HG03066 (cell line): ENCODE data around the gene PARD3B.

ENCODE experiments used
- ATAC-seq: cut with Tn5 transposase; IDR thresholded peaks from one replicate; pipeline ENCODE4 v1.9.1; 2021; ENCODE audit warnings: low read depth; ENCODE audit not compliant: unreplicated experiment

Gene PARD3B

DNA sequence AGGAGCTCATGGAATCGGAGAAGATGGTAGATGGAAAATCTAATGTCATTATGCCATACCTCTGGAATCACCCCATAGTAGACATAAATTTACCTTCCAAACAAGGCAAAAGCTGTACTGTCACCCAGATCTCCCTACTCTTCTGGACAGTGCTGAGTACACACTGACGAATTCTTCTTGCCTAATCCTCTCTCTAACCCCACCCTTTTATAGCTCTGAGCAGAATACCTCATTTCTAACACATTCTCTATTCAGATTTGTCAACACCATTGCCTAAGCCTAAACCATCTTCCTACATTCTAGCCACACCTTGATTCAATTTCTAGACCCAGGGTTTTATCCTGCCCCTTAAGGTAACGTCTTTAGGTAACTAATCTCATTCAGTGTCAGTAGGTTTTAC lies 816.0 kb downstream of the PARD3B start:
- no peak for ATAC-seq

DNA sequence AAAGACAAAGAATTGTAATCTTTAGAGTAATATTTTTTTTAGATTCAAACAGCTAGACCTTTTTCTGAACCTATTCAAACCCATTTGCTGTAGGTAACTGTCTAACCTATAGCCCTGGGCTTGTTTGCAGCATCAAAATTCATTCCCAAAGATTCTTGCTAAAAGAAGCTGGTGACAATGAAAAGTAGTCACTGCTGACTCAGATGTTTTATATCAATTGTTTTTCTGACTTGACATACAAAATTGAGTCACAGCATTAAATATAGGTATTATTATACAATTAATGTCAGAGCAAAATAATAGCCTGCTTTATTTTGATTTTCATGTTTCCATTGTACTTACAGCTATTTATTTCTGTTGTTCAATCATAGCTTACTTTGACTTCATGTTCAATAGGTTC lies 816.7 kb downstream of the PARD3B start:
- ATAC-seq: no peak

GRCh38 chr2:205364261-205364660 lies 819.0 kb downstream of the PARD3B start:
- ATAC-seq: no peak

DNA sequence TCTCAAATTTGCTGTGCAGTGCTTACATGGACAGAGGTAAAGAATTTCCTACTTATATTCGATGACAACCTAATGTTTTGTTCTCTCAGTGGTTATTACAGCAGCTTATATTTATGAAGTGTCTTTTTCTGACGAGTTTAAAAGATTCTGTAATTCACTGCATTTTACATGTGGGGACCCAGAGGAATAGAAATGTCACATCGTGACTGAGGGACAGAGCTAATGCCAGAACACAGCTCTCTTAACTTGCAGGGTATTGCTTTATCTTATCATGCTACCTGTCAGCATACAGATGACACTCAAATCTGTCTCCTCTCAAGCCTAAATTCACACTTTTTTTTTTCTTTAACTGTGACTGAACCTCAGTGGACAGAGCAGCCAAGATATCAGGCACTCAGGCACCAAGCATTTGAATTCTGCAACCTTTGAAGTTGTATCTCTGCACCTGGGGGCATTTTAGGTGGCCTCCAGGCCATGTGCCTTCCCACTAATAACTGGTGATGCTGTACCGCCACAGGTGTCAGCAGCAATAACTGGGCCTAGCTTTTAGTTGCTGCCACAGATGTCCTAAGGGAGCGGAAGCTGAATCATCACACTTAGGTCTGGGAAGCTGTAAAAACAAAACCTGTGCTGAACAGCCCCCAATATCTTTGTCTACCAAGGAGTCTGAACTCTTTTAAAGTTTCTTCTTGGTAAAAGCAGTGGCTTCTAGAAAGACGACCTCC lies 821.2 kb downstream of the PARD3B start:
- no peak for ATAC-seq

- ATAC-seq: no peak
Observed at GRCh38 chr2:205367331-205367935, 822.2 kb downstream of the PARD3B start.

DNA sequence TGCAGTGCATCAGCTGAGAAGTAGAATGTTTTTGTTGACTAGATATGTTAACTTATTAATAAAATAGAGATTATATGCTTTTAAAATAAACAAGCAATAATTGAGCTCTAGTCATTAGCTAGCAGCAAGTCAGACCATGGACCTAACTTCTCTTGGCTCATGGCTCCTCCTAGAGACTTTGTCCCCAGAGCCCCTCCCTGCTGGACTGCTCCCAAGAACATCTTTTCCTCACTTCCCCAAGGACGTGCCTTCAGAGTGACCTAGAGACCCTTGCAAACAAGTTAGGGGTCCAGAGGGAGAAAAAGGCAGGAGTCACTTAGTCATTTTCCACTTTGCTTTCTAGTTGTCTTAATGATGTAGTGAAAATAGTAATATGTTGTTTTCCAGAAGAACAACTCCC lies 824.5 kb downstream of the PARD3B start:
- no peak for ATAC-seq

- no peak for ATAC-seq
Observed at GRCh38 chr2:205370726-205371125, 825.5 kb downstream of the PARD3B start.

- no peak for ATAC-seq
Observed at GRCh38 chr2:205372141-205372540, 826.9 kb downstream of the PARD3B start.

- no peak for ATAC-seq
Observed at GRCh38 chr2:205375461-205376448, 830.5 kb downstream of the PARD3B start.

DNA sequence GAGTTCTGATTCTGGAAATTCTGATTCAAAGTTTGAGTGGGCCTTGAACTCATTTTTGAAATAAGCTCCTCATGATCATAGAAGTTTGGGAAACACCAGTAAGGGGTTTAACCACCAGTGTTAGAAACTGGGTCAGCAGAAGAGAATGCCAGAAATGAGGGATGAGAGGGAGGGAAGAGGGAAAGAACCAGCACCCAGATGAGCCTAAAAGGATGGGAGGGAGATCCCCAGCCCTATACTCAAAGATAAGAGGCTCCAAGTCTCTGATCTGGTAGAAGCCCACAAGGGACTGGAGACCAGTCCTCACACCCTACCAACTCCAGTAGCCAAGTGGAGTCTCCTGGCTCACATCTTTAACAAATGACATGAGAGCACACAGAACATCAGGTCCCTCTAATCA lies 832.0 kb downstream of the PARD3B start:
- no peak for ATAC-seq

- no peak for ATAC-seq
Observed at GRCh38 chr2:205383601-205384000, 838.3 kb downstream of the PARD3B start.

DNA sequence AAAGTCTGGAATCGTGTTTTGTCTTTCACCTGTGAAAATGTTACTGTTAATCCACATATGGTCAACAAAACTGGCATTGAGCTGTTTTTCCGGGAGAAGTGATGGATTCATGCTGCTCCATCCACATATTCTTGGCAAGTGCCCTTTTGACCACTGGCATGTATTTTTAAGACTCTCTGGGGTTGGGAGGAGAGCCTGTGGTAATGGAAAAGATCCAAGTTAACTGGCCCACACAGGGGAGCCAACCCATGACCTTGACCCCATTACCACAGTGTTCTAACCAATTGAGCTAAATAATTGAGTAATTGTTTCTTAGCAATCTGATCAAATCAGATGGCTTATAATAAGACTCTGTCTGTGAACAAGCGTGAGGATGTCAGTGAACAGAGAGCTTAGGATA lies 840.8 kb downstream of the PARD3B start:
- no peak for ATAC-seq

GRCh38 chr2:205387350-205388055 lies 842.2 kb downstream of the PARD3B start:
- ATAC-seq: no peak

DNA sequence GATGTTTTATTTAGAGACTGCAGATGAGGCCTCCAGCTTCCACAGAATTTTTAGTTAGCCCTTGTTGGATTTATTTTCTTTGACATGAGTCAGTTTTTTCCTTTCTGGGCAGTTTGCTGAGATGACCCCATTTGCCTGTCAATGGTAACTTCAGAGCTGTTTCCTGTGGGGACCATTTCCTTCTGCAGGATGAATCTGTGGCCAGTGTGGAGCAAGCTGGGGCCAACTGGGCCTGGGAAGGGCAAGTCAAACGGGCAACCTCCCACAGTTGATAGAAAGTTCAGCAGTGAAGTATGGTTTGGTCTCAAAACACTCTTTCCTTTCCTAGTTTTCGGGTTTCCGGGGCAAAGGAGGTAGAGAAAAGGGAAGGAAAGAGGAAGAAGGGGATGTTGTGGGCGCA lies 845.6 kb downstream of the PARD3B start:
- ATAC-seq: no peak

GRCh38 chr2:205401511-205401910 lies 856.2 kb downstream of the PARD3B start:
- ATAC-seq: no peak

GRCh38 chr2:205402011-205402410 lies 856.7 kb downstream of the PARD3B start:
- ATAC-seq: no peak

DNA sequence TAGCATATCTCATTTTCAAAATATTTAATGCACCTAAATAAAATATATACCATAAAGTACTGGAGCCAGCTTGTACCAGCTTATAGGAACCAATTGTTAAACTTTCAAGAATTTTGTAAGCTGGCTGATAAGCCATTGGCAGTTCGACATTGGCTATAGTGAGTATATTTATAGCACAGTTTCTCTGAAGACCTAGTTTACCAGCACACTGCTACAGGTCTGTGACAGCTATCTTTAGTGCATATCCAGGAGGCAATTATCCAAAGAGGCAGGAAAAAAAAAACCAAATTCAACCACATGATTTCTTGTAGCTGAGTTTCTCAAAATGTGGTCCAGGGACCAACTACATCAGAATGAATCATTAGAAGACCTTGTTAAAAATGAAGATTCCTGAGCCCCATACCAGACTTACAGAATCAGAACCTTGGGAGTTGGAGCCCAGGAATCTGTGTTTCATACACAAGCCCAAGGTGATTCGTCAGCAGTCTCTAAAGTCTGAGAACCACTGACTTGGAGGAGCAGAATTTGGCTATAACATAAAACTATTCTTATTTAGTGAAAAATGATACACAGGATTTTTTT lies 858.1 kb downstream of the PARD3B start:
- no peak for ATAC-seq

DNA sequence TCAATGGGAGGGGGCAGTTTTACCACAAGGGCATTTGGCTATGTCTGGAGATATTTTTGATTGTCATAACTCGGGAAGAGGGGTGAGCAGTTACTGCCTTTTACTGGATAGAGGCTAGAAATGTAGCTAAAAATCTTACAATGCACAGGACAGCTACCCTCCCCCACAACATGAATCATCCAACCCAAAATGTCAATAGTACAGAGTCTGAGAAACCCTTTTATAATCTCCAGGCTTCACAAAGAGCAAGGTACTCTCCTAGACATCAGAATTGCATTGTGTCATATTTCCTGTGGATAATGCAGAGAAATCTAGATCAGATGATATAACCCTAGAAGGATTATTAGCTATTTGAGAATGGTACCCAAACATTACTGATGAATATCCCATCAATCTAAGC lies 859.9 kb downstream of the PARD3B start:
- no peak for ATAC-seq

GRCh38 chr2:205405752-205406151 lies 860.5 kb downstream of the PARD3B start:
- ATAC-seq: no peak

DNA sequence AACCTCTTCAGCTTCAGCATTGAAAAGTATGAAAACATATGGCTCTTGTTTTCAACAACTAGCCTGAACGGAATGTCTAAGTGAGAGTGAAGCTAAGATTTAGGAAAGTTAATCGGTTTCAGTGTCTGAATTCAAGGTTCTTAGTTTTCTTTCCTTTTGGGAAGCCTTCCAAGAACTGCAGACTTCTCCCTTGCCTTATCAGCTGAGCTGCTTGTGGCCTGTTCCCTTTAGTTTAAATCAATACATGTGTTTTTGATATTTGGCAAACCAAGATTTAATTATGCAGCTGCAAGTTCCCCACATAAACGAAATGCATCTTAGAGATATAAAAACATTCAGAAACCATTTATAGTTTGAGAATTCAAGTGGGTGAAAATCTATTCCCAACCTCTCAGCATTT lies 862.7 kb downstream of the PARD3B start:
- no peak for ATAC-seq
